Cardiac septum (tissue), 1 donor: Measurements from ENCODE around the gene DDX20. TPM values are rescaled to one million over a fixed set of nuclear protein-coding genes. Genes with fewer than 3 reads are reported as not detected.
"Not testable (repeated sequence)": the region's sequence is repeated elsewhere in the genome, so short reads cannot be mapped to it uniquely, and the experiment has no call there.

Experiments
- DNase-seq: peaks from one replicate; pipeline ENCODE4 v3.0.0-alpha.2; 2020; ENCODE audit warnings: low spot score
- intact Hi-C: fragments of 100-400 bp; cut with DNase I; formaldehyde crosslinking; loops from one replicate; pipeline ENCODE4 v1.14.0; 2022
- total RNA-seq: library from RNA; stranded (reverse); fragmentation: NEBNext Ultra II Directional; extraction: Animal tissue kit (Norgen Biotek cat#: 25700); gene quantifications from one replicate; pipeline ENCODE4 v1.2.1, GENCODE V29; 2021
- donor health status: DM: no; HTN: no; CAD: no.

DDX20 gene
- total RNA-seq, 1 donor from 2014 or later = 7.6 TPM

- intact Hi-C loops = no loop called here
- DNase-seq = no peak
Measured at GRCh38 chr1:111776391-111776790, 20.7 kb downstream of the DDX20 start.

DNA sequence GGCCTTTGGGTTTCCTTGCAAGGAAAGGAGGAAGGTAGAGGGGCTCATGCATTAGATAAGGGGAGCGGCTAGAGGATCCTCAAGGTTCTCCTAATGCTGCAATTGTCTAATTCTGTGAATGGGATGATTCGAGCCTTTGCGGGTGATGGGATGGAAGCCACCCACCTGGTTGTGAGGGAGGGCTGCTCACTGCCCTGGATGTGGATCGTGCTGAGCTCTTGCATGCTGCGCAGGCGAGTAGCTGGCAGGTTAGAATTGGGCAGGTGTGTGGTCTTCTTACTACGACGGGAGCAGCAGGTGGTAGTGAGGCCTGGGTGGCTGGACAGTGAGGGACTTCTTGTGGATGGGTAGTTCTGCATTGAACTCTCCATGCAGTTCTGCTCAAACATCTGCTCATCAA is 21.2 kb downstream of the DDX20 start:
- no peak for DNase-seq
- intact Hi-C loops = no loop called here

DNA sequence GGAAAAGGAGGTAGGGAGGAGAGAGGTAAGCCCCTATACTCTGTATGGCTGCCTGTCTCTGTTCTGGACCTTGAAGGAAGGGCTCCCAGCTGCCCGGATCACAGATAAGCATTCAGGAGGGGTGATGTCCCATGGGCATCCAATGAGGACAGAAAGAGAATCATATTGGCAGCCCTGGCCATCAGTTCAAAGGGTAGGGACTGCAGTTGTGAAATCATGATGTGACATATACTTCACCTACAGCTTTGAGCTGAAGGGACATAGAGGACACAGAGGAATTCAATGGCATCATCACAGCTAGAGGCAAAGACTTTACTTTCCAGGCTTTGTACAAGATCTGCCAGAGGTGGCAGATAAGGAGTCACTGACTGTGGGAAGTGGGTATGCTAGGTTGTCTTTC is 21.6 kb downstream of the DDX20 start:
- DNase-seq = no peak
- intact Hi-C loops = no loop called here

GRCh38 chr1:111778066-111778465 is 22.4 kb downstream of the DDX20 start:
- no peak for DNase-seq
- intact Hi-C loops = no loop called here

DNA sequence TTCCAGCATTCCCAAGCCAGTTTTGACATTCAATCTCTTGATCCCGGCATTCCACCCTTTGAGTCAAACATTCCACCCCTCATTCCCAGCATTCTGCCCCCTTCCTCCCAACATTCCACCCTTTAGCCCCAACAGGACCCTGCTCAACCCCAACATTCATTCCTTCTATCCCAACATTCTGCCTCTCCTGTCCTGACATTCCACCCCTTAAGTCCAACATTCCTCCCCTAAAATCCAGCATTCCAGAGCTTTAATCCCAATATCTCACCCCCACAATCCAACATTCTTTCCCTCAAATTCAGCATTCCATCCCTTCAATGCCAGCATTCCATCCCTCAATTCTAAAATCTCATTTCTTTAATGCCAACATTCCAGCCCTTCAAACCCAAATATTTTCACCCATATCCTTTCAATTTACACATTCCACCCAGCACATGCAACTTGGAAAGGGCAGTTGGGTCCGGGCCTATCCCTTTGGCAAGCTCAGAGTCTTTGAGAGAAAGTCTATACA is 22.9 kb downstream of the DDX20 start:
- DNase-seq = no peak
- intact Hi-C loops = no loop called here

DNA sequence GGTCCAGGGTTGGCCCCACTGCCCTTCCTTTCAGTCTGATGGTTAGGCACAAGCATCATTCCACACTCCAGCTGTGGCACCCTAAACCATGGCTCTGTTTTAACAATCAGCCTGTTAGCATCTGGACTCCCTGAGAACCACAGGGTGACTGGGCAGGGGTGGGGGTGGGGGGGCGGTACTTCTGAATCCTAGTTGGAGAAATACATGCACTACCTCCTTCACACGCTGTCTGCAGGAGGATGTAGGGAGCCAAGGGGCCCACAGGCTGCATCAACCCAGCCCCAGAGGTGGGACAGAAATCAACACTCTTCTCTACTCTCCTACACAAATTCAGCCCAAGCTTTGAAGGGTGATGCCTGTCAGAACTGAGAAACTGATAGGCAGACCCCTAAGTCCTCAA is 23.8 kb downstream of the DDX20 start:
- DNase-seq = no peak
- intact Hi-C loops = no loop called here

GRCh38 chr1:111784273-111784901 is 28.7 kb downstream of the DDX20 start:
- DNase-seq = no peak
- intact Hi-C loops = no loop called here

DNA sequence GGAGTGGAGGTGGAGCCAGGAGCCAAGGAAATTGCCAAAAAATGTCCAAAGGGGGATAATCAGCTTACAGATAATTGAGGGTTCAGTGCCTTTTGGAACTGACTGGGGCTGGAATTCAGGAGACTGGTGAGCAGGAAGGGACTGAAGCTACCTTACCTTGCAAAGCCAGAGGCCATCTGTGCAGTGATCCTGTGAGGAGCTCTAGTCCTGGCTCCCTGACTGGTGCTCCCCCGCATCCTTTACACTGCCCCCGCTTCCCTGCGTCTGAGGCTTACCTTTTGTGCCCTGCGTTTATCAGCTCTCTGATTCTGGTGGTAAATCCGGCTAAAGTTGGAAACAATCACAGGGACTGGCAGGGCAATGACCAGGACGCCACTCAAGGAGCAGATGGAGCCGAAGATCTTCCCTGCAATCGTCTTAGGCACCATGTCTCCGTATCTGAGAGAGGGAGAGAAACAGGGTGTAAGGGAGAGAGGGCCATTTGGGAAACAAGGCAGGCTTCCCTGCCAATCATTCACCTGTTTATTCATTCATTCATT is 31.0 kb downstream of the DDX20 start:
- no peak for DNase-seq
- intact Hi-C loops = no loop called here

- intact Hi-C loops = no loop called here
Measured at GRCh38 chr1:111789142-111789541, 33.4 kb downstream of the DDX20 start.

DNA sequence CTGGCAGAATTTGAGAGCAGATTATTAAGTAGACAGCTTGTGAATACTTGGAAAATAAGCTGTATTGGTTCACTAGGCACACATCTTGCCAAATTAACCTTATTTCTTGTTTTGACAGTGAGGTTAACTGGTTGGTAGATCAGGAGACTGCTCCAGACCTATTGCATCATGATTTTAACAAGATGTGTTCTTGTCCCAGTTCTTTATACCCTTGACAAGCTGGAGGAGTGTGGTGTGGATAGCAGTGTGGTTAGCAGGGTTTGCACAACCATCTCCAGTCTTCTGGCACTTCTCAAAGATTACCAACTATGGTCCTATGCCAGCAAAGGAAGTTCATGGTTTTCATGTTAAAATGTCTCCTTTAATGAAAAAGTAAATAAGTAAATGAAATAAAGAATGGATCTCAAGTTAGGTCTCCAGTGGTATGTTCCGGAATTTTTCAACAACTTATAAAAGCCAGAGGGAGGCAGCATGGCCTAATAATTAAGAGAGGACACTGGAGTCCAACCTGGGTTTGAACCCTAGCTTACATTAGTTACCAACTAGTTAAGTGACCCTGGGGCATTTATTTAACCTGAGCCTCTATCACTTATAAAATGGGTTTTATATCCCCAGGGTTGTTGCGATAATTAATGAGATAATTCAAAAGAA is 34.1 kb downstream of the DDX20 start:
- DNase-seq = no peak
- intact Hi-C loops = loop anchor here (5.0 kb wide), 1 partner anchor 548 kb away; no protein-coding TSS in a partner anchor

More at GRCh38 chr1:111789142-111789541, 33.4 kb downstream of the DDX20 start:
- DNase-seq = no peak

DNA sequence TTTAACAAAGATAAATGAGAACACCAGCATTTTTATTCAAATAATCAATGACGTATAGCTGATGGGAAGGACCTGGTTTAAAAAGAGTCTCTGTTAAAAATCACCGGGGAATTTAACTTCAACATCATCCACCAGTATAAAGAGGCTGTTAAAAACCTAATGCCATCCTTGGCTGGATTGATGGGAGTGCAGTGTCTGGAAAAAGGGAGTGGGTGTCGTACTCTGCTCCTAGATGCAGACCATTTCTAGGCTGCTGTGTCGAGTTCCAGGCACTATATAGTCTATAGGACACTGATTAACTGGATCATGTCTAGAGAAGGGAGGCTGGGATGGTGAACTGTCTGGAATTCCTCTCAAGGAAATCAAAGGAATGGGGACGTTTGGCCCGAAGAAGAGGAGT is 36.1 kb downstream of the DDX20 start:
- intact Hi-C loops = loop anchor here (5.0 kb wide), 1 partner anchor 546 kb away; no protein-coding TSS in a partner anchor
- no peak for DNase-seq

DNA sequence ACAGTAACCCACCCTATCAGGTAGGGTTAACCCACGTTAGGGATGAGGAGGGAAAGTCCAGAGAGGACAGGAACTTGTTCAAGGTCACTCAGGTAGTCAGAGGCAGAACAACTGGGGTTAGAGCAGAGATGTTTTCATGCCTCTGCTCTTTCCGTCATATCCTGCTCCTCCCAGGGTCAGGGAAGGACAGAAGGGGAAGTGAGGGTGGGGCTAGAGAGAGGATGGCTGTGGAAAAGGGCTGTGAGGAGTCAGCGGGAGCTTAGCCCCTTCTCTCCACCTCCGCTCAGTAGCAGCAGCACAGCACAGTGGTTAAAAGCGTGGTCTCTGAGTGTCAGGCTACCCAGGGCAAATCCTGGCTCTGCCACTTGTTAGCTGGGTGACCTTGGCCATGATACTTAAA is 36.5 kb downstream of the DDX20 start:
- DNase-seq = no peak
- intact Hi-C loops = loop anchor here (5.0 kb wide), 1 partner anchor 545 kb away; no protein-coding TSS in a partner anchor

DNA sequence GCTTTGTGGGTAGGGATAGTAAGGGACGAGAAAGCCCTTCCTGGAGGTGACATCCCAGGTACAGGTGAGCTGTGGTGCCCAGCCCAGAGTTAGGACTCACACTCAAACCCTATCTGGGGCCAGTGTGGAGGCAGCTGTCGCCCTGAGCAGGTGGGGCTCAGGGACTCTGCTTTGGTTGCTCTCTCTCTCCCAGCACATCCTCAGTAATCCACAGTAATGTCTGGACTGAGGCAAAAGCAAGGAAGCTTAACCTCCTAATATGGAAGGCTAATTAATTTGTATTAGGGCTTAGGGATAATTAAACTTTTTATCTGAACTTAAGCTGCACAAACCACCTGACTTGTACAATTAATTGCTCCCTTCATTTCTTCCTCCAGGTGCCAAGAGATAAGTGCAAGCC is 38.2 kb downstream of the DDX20 start:
- no peak for DNase-seq
- intact Hi-C loops = loop anchor here (5.0 kb wide), 1 partner anchor 543 kb away; no protein-coding TSS in a partner anchor

- no peak for DNase-seq
- intact Hi-C loops = no loop called here
Measured at GRCh38 chr1:111795401-111795800, 39.7 kb downstream of the DDX20 start.

DNA sequence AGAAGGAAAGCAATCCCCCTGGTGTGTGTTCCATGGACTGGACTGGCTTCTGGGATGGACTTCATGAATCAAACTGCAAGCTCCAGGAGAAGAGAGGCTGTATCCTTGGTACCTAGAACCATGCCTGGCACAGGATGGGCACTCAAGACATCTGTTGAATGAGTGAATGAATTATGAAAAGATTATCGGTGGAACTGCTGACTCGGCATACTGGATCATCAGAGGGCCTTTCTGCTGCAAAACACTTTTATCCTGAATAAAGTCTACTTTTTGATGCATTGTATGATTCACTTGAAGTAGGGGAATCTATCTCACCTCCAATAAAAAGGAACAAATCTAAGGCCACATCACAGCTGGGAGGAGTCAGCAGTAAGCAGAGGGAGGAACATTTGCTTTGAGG is 42.9 kb downstream of the DDX20 start:
- intact Hi-C loops = no loop called here
- DNase-seq = no peak

GRCh38 chr1:111799722-111800121 is 44.0 kb downstream of the DDX20 start:
- not testable (repeated sequence) for DNase-seq
- intact Hi-C loops = loop anchor here (5.0 to 10.0 kb wide), 3 partner anchors 43 to 345 kb away; no protein-coding TSS in a partner anchor

GRCh38 chr1:111801071-111801850 is 45.6 kb downstream of the DDX20 start:
- intact Hi-C loops = loop anchor here (5.0 to 10.0 kb wide), 3 partner anchors 41 to 344 kb away; no protein-coding TSS in a partner anchor
- peak; percentile 80 for DNase-seq

GRCh38 chr1:111802110-111802509 is 46.4 kb downstream of the DDX20 start:
- intact Hi-C loops = loop anchor here (5.0 to 10.0 kb wide), 3 partner anchors 40 to 343 kb away; no protein-coding TSS in a partner anchor

GRCh38 chr1:111802984-111803383 is 47.3 kb downstream of the DDX20 start:
- intact Hi-C loops = loop anchor here (5.0 to 10.0 kb wide), 3 partner anchors 39 to 342 kb away; no protein-coding TSS in a partner anchor

More at GRCh38 chr1:111802110-111802509, 46.4 kb downstream of the DDX20 start:
- no peak for DNase-seq

More at GRCh38 chr1:111802984-111803383, 47.3 kb downstream of the DDX20 start:
- DNase-seq = no peak
